Neuronal stem cell (in vitro differentiated cells): ENCODE results near the gene HPS4. TPM values are rescaled to one million over a fixed set of nuclear protein-coding genes. Genes with fewer than 3 reads are reported as not detected.
"Not testable (repeated sequence)": the region's sequence is repeated elsewhere in the genome, so short reads cannot be mapped to it uniquely, and the experiment has no call there.

Experiments used
- DNase-seq: peaks from one replicate; pipeline ENCODE4 v3.0.0-alpha.2; 2013; ENCODE audit warnings: low spot score
- H2AFZ ChIP-seq: one replicate; pipeline ENCODE4 v1.6.1; 2013; ENCODE audit warnings: mild to moderate bottlenecking, low read length, inconsistent platforms
- H2AK5ac ChIP-seq: 2 replicates; pipeline ENCODE4 v1.6.1; 2013; ENCODE audit warnings: low read depth, mild to moderate bottlenecking, inconsistent platforms, low read length, moderate library complexity, mixed read lengths
- H2BK120ac ChIP-seq: 2 replicates; pipeline ENCODE4 v1.6.1; 2013; ENCODE audit warnings: low read depth, mild to moderate bottlenecking, inconsistent platforms, low read length, moderate library complexity, mixed read lengths
- H2BK12ac ChIP-seq: one replicate; pipeline ENCODE4 v1.6.1; 2013; ENCODE audit warnings: low read length, inconsistent platforms
- H2BK15ac ChIP-seq: 2 replicates; pipeline ENCODE4 v1.6.1; 2013; ENCODE audit warnings: mild to moderate bottlenecking, low read length, inconsistent platforms, mixed read lengths
- H2BK5ac ChIP-seq: one replicate; pipeline ENCODE4 v1.6.1; 2013; ENCODE audit warnings: inconsistent platforms, mild to moderate bottlenecking, low read length, moderate library complexity
- H3K14ac ChIP-seq: one replicate; pipeline ENCODE4 v1.6.1; 2013; ENCODE audit warnings: low read length, inconsistent platforms
- H3K18ac ChIP-seq: 2 replicates; pipeline ENCODE4 v1.6.1; 2013; ENCODE audit warnings: low read length, inconsistent platforms
- H3K23ac ChIP-seq: 2 replicates; pipeline ENCODE4 v1.6.1; 2013; ENCODE audit warnings: low read depth, mild to moderate bottlenecking, mixed read lengths, low read length, inconsistent platforms; ENCODE audit not compliant: poor library complexity
- H3K27ac ChIP-seq: replicated peaks from 3 replicates; pipeline ENCODE4 v1.5.1; 2013; ENCODE audit warnings: low read length, inconsistent platforms
- H3K27me3 ChIP-seq, 3 experiments: 2 replicates each; pipeline ENCODE4 v1.6.1; 2013; ENCODE audit warnings: low read length in 3 of 3, mild to moderate bottlenecking in 2 of 3, inconsistent platforms in 1 of 3, low read depth in 1 of 3, mixed read lengths in 1 of 3, moderate library complexity in 1 of 3; ENCODE audit not compliant: control insufficient read depth in 3 of 3, insufficient read depth in 3 of 3
- H3K36me3 ChIP-seq, 2 donors: replicated peaks in 1 of 2; 2 replicates each; pipeline ENCODE4 v1.6.1; 2013; ENCODE audit warnings: low read length in 2 of 2; ENCODE audit not compliant: control insufficient read depth in 2 of 2, insufficient read depth in 2 of 2
- H3K4ac ChIP-seq: 2 replicates; pipeline ENCODE4 v1.6.1; 2013; ENCODE audit warnings: inconsistent platforms, mild to moderate bottlenecking, low read length, moderate library complexity
- H3K4me1 ChIP-seq, 2 donors: 1 replicate in 1 of 2; 2 replicates in 1 of 2; pipeline ENCODE4 v1.6.1; 2013; ENCODE audit warnings: low read length in 2 of 2, low read depth in 1 of 2; ENCODE audit not compliant: control insufficient read depth in 2 of 2, insufficient read depth in 1 of 2
- H3K4me2 ChIP-seq: one replicate; pipeline ENCODE4 v1.6.1; 2013; ENCODE audit warnings: mild to moderate bottlenecking, low read length, inconsistent platforms; ENCODE audit not compliant: insufficient read depth, poor library complexity, severe bottlenecking
- H3K4me3 ChIP-seq, 2 donors: 2 replicates each; pipeline ENCODE4 v1.5.1; 2013; ENCODE audit warnings: low read length in 2 of 2, mild to moderate bottlenecking in 2 of 2, inconsistent platforms in 1 of 2, moderate library complexity in 1 of 2
- H3K79me1 ChIP-seq: one replicate; pipeline ENCODE4 v1.6.1; 2013; ENCODE audit warnings: low read depth, mild to moderate bottlenecking, inconsistent platforms, low read length, moderate library complexity
- H3K9ac ChIP-seq: one replicate; pipeline ENCODE4 v1.6.1; 2013; ENCODE audit warnings: mild to moderate bottlenecking, low read depth, low read length, inconsistent platforms; ENCODE audit not compliant: poor library complexity
- H3K9me3 ChIP-seq, 2 donors: replicated peaks in 1 of 2; 2 replicates each; pipeline versions ENCODE3 to v1.6.1; 2013; ENCODE audit warnings: low read length in 2 of 2, mild to moderate bottlenecking in 2 of 2, inconsistent platforms in 1 of 2, low read depth in 1 of 2, mixed read lengths in 1 of 2, moderate library complexity in 1 of 2; ENCODE audit not compliant: control insufficient read depth in 2 of 2, insufficient read depth in 1 of 2
- H4K8ac ChIP-seq: one replicate; pipeline ENCODE4 v1.6.1; 2013; ENCODE audit warnings: low read depth, mild to moderate bottlenecking, inconsistent platforms, low read length, moderate library complexity
- H4K91ac ChIP-seq: one replicate; pipeline ENCODE4 v1.6.1; 2013; ENCODE audit warnings: low read length, low read depth, mild to moderate bottlenecking, inconsistent platforms; ENCODE audit not compliant: poor library complexity
- WGBS, 2 donors: extraction: QIAGEN DNeasy Blood & Tissue Kit; methylation state at CpG; one replicate each; pipeline ENCODE4 v1.1.7; 2013; ENCODE audit warnings: missing lambda C conversion rate in 2 of 2, mixed read lengths in 1 of 2; ENCODE audit not compliant: insufficient read length in 2 of 2, insufficient replicate concordance in 1 of 2; ENCODE audit errors: extremely low coverage in 2 of 2; 5-methylcytosine and 5-hydroxymethylcytosine counted together
- polyA plus RNA-seq, 2 experiments: library from polyadenylated mRNA; stranded (reverse); fragments of 200-250 nt; gene quantifications; one replicate each; pipeline ENCODE4 v1.2.3, GENCODE V29; 2013

Gene HPS4
- polyA plus RNA-seq (2013, experiment 1 of 2): 29.8 TPM
- polyA plus RNA-seq (2013, experiment 2 of 2): 30.4 TPM

DNA sequence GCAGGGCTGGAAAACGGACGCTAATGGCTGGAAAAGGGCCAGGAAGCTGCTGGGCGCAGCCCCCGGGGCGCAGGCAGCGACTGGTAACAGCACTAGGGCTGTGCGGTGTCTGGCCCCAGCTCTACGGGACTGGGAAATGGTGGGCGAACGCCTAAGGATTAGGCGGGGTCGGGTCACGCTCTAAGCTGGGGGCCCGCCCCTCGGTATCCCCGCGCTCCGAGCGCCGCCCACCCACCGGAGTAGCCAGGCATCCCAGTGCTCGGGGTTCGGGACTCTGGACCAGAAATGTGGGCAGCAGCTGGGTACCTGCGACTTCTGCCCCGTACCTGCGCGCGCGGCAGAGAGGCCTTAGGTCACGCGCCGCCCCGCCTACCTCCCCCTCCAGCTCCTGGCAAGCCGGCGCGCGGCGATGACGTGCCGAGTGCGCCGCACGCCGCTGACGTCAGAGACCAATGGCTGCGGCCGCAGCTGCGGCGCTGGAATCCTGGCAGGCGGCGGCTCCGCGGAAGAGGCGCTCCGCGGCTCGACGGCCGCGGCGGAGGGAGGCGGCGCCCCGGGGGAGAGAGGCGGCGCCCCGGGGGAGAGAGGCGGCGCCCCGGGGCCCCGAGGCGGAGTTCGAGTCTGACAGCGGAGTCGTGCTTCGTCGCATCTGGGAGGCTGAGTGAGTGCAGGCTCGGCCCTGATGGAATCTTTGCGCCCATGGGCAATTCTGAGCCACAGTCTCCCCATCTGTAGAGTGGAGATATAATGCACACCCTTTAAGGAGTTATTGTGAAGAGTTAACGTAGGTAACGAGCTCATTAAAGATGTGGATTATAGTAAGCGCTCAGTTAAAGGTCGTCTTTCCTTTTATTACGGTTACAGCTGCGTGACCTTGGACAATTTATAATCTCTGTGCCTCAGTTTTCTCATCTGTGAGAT is at the start of gene HPS4, which contains the start of gene SRRD:
HPS4 (minus strand) TSS at position 345 of the 921 bp plus-strand sequence. CDS start 2,021 bp downstream, outside the sequence.
SRRD (plus strand) TSS at position 439 of the 921 bp plus-strand sequence; CDS start at position 453, 14 bp downstream.
- H4K91ac ChIP-seq: no peak within 1 kb of the TSS
- H3K9me3 ChIP-seq: no peaks in the 10 kb centered on the region
- H3K27ac ChIP-seq: peak within 1 kb of the TSS; percentile 85
- peak; percentile 93 for DNase-seq
- no peak within 1 kb of the TSS for H2BK12ac ChIP-seq
- peak within 1 kb of the TSS; percentile 75 for H3K4me2 ChIP-seq
- H2BK5ac ChIP-seq: peak within 1 kb of the TSS; percentile 71
- peak within 1 kb of the TSS; percentile 96 for H3K23ac ChIP-seq
- H3K36me3 ChIP-seq: peaks cover 10 to 64% of the 10 kb centered on the region in 2 donors
- H2BK15ac ChIP-seq: no peak within 1 kb of the TSS
- no peaks in the 10 kb centered on the region for H3K27me3 ChIP-seq
- WGBS, 2 donors: no CpG with 5 or more reads among the region's 85 CpGs
- peak within 1 kb of the TSS; percentile 93 for H2AFZ ChIP-seq
- peak within 1 kb of the TSS; percentile 95 for H3K18ac ChIP-seq
- H3K79me1 ChIP-seq: peaks cover 5% of the 10 kb centered on the region
- H3K9ac ChIP-seq: peak within 1 kb of the TSS; percentile 89
- no peak within 1 kb of the TSS for H3K4ac ChIP-seq
- peaks cover 8 to 14% of the 10 kb centered on the region in 2 donors for H3K4me1 ChIP-seq
- H3K4me3 ChIP-seq: peak within 1 kb of the TSS; percentile 82 to 87
- H4K8ac ChIP-seq: no peak within 1 kb of the TSS
- no peak within 1 kb of the TSS for H3K14ac ChIP-seq
- H2BK120ac ChIP-seq: no peak within 1 kb of the TSS
- H2AK5ac ChIP-seq: no peak within 1 kb of the TSS

DNA sequence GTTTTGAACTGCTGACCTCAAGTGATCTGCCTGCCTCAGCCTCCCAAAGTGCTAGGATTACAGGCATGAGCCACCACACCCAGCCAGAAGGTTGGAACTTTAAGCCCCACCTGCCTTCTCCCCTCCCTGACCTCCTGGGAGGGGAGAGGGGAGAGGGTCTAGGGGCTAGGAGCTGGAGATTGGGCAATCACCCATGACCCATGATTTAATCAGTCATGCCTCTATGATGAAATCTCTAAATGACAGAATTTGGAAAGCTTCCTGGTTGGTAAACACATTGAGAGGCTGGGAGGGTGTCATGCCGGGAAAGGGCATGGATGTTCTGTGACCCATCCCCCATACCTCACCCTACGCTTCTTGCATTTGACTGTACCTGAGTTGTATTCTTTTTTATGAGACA is 45.8 kb upstream of the HPS4 start:
- no peak overlapping the region for H4K91ac ChIP-seq
- H2AK5ac ChIP-seq: no peak overlapping the region
- no peak for DNase-seq
- H3K9me3 ChIP-seq: peaks cover 0 to 2% of the 10 kb centered on the region in 2 donors
- no peak overlapping the region for H3K4me2 ChIP-seq
- H3K27ac ChIP-seq: no peak overlapping the region
- no peak overlapping the region for H3K4ac ChIP-seq
- H3K14ac ChIP-seq: no peak overlapping the region
- no peaks in the 10 kb centered on the region for H3K79me1 ChIP-seq
- H3K23ac ChIP-seq: no peak overlapping the region
- H3K9ac ChIP-seq: no peak overlapping the region
- peaks cover 8 to 95% of the 10 kb centered on the region in 2 donors for H3K36me3 ChIP-seq
- no peak overlapping the region for H2BK120ac ChIP-seq
- no peak overlapping the region for H3K18ac ChIP-seq
- no peak overlapping the region for H2BK12ac ChIP-seq
- H2BK5ac ChIP-seq: no peak overlapping the region
- no peak overlapping the region for H4K8ac ChIP-seq
- peaks cover 0 to 1% of the 10 kb centered on the region in 2 donors for H3K4me1 ChIP-seq
- no peak overlapping the region for H2AFZ ChIP-seq
- no peaks in the 10 kb centered on the region for H3K27me3 ChIP-seq
- H3K4me3 ChIP-seq: no peak overlapping the region
- WGBS, 2 donors: no CpG with 5 or more reads among the region's 2 CpGs
- H2BK15ac ChIP-seq: no peak overlapping the region

DNA sequence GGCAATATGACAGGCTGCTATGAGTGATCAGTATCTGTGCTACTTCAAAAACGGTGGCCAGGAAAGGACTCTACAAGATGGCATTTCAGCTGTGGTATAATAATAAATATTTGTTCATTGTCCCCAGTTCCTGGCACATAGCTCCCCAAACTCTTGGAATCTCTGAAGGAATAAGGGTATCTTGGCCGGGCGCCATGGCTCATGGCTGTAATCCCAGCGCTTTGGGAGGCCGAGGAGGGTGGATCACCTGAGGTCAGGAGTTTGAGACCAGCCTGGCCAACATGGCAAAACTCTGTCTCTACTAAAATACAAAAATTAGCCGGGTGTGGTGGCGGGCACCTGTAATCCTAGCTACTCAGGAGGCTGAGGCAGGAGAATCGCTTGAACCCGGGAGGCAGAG is 44.9 kb upstream of the HPS4 start:
- H2BK5ac ChIP-seq, H2BK120ac ChIP-seq, H3K4ac ChIP-seq, H4K91ac ChIP-seq, H4K8ac ChIP-seq, H3K27me3 ChIP-seq, H3K9me3 ChIP-seq, H3K14ac ChIP-seq, H3K79me1 ChIP-seq, DNase-seq, H3K9ac ChIP-seq, H2BK12ac ChIP-seq, H3K4me1 ChIP-seq, H3K27ac ChIP-seq, H2AK5ac ChIP-seq, H3K23ac ChIP-seq, H2AFZ ChIP-seq, H3K4me2 ChIP-seq, H3K18ac ChIP-seq, H2BK15ac ChIP-seq: not testable (repeated sequence)
- no CpG with 5 or more reads among the region's 9 CpGs for whole genome bisulfite sequencing, 2 donors
- peak overlapping the region in 1 of 2 donors; percentile 44 for H3K4me3 ChIP-seq
- peaks cover 6 to 93% of the 10 kb centered on the region in 2 donors for H3K36me3 ChIP-seq
